H9 (cell line): Measurements from ENCODE around the gene KLK13. TPM values are rescaled to one million over a fixed set of nuclear protein-coding genes. Genes with fewer than 3 reads are reported as not detected.

Experiments used
- DNase-seq: peaks from one replicate; pipeline ENCODE4 v3.0.0-alpha.2; 2017
- H2AFZ ChIP-seq: one replicate; pipeline ENCODE4 v1.6.1; 2013; ENCODE audit warnings: mild to moderate bottlenecking, low read length, control low read depth, moderate library complexity
- H2AK5ac ChIP-seq: 2 replicates; pipeline ENCODE4 v1.6.1; 2013; ENCODE audit warnings: low read length, control low read depth, mixed read lengths; ENCODE audit not compliant: insufficient read length
- H2BK120ac ChIP-seq: one replicate; pipeline ENCODE4 v1.6.1; 2013; ENCODE audit warnings: low read depth, mild to moderate bottlenecking, low read length, control low read depth, inconsistent platforms; ENCODE audit not compliant: poor library complexity, severe bottlenecking
- H2BK12ac ChIP-seq: 2 replicates; pipeline ENCODE4 v1.6.1; 2013; ENCODE audit warnings: low read length, control low read depth, mixed read lengths, low read depth; ENCODE audit not compliant: insufficient read length
- H2BK15ac ChIP-seq: 2 replicates; pipeline ENCODE4 v1.6.1; 2013; ENCODE audit warnings: low read depth, low read length, control low read depth
- H2BK20ac ChIP-seq: one replicate; pipeline ENCODE4 v1.6.1; 2013; ENCODE audit warnings: low read depth, mild to moderate bottlenecking, low read length, control low read depth, inconsistent platforms; ENCODE audit not compliant: poor library complexity, severe bottlenecking
- H2BK5ac ChIP-seq: 2 replicates; pipeline ENCODE4 v1.6.1; 2013; ENCODE audit warnings: low read length, control low read depth, mixed read lengths; ENCODE audit not compliant: insufficient read length
- H3K14ac ChIP-seq: 2 replicates; pipeline ENCODE4 v1.6.1; 2013; ENCODE audit warnings: low read length, control low read depth; ENCODE audit not compliant: insufficient read depth
- H3K18ac ChIP-seq: 2 replicates; pipeline ENCODE4 v1.6.1; 2013; ENCODE audit warnings: low read depth, mild to moderate bottlenecking, mixed read lengths, low read length, control low read depth; ENCODE audit not compliant: insufficient read length
- H3K23ac ChIP-seq: 2 replicates; pipeline ENCODE4 v1.6.1; 2013; ENCODE audit warnings: low read length, control low read depth, mixed read lengths, low read depth; ENCODE audit not compliant: insufficient read length
- H3K23me2 ChIP-seq: 2 replicates; pipeline ENCODE4 v1.6.1; 2013; ENCODE audit warnings: low read depth, mild to moderate bottlenecking, mixed read lengths, low read length, control low read depth; ENCODE audit not compliant: insufficient read length, poor library complexity, severe bottlenecking
- H3K27ac ChIP-seq: 2 replicates; pipeline ENCODE4 v1.5.1; 2013; ENCODE audit warnings: low read length, control low read depth, mixed read lengths, low read depth; ENCODE audit not compliant: insufficient read length
- H3K27me3 ChIP-seq: 2 replicates; pipeline ENCODE4 v1.6.1; 2013; ENCODE audit warnings: low read length, control low read depth, inconsistent platforms; ENCODE audit not compliant: insufficient read depth
- H3K4ac ChIP-seq: 2 replicates; pipeline ENCODE4 v1.6.1; 2013; ENCODE audit warnings: low read depth, mild to moderate bottlenecking, control low read depth, inconsistent platforms, low read length, moderate library complexity
- H3K4me1 ChIP-seq: 2 replicates; pipeline ENCODE4 v1.6.1; 2013; ENCODE audit warnings: low read length, control low read depth, inconsistent platforms; ENCODE audit not compliant: insufficient read depth
- H3K4me2 ChIP-seq: 2 replicates; pipeline ENCODE4 v1.6.1; 2013; ENCODE audit warnings: low read length, control low read depth, mixed read lengths; ENCODE audit not compliant: insufficient read length, insufficient read depth
- H3K56ac ChIP-seq: 2 replicates; pipeline ENCODE4 v1.6.1; 2013; ENCODE audit warnings: low read depth, mild to moderate bottlenecking, mixed read lengths, low read length, control low read depth; ENCODE audit not compliant: insufficient read length
- H3K79me1 ChIP-seq: 2 replicates; pipeline ENCODE4 v1.6.1; 2013; ENCODE audit warnings: low read depth, mild to moderate bottlenecking, moderate library complexity, low read length, control low read depth, inconsistent platforms; ENCODE audit not compliant: insufficient read depth, poor library complexity, severe bottlenecking
- H3K79me2 ChIP-seq: 2 replicates; pipeline ENCODE4 v1.6.1; 2013; ENCODE audit warnings: low read length, control low read depth, inconsistent platforms; ENCODE audit not compliant: insufficient read depth
- H3K9ac ChIP-seq: 2 replicates; pipeline ENCODE4 v1.6.1; 2013; ENCODE audit warnings: low read length, control low read depth, mixed read lengths; ENCODE audit not compliant: insufficient read length; ENCODE audit errors: extremely low read depth
- H3K9me3 ChIP-seq: one replicate; pipeline ENCODE4 v1.6.1; 2013; ENCODE audit warnings: low read depth, low read length, inconsistent platforms; ENCODE audit not compliant: control insufficient read depth
- H3T11ph ChIP-seq: one replicate; pipeline ENCODE4 v1.6.1; 2013; ENCODE audit warnings: mild to moderate bottlenecking, low read length, control low read depth, inconsistent platforms
- H4K20me1 ChIP-seq: one replicate; pipeline ENCODE4 v1.6.1; 2013; ENCODE audit not compliant: control insufficient read depth, insufficient read length, insufficient read depth
- H4K5ac ChIP-seq: 2 replicates; pipeline ENCODE4 v1.6.1; 2013; ENCODE audit warnings: low read depth, mild to moderate bottlenecking, mixed read lengths, low read length, control low read depth; ENCODE audit not compliant: insufficient read length
- H4K8ac ChIP-seq: replicated peaks from 2 replicates; pipeline ENCODE4 v1.6.1; 2013; ENCODE audit warnings: low read length, control low read depth, mixed read lengths, low read depth; ENCODE audit not compliant: insufficient read length
- H4K91ac ChIP-seq: 2 replicates; pipeline ENCODE4 v1.6.1; 2013; ENCODE audit warnings: low read depth, mild to moderate bottlenecking, moderate library complexity, mixed read lengths, low read length, control low read depth; ENCODE audit not compliant: insufficient read length
- H3K27ac Mint-ChIP-seq, 3 experiments: 2 replicates in 2 of 3; 3 replicates in 1 of 3; pipeline ENCODE4 v1.8.0; 2020 to 2021; ENCODE audit warnings: mixed read lengths in 3 of 3, mild to moderate bottlenecking in 1 of 3, moderate library complexity in 1 of 3
- H3K27me3 Mint-ChIP-seq: 2 replicates; pipeline ENCODE4 v1.8.0; 2021; ENCODE audit warnings: low read depth, mild to moderate bottlenecking, moderate library complexity, mixed read lengths
- H3K36me3 Mint-ChIP-seq, 3 experiments: 2 replicates in 2 of 3; 3 replicates in 1 of 3; pipeline ENCODE4 v1.8.0; 2020 to 2021; ENCODE audit warnings: low read depth in 3 of 3, mixed read lengths in 3 of 3; ENCODE audit not compliant: insufficient read depth in 1 of 3
- H3K4me1 Mint-ChIP-seq, 2 experiments: 2 replicates each; pipeline ENCODE4 v1.8.0; 2020; ENCODE audit warnings: mixed read lengths in 2 of 2
- H3K4me3 Mint-ChIP-seq, 2 experiments: 2 replicates in 1 of 2; 3 replicates in 1 of 2; pipeline ENCODE4 v1.8.0; 2020 to 2021; ENCODE audit warnings: mild to moderate bottlenecking in 2 of 2, mixed read lengths in 2 of 2, moderate library complexity in 1 of 2
- H3K9me3 Mint-ChIP-seq, 2 experiments: 2 replicates in 1 of 2; 3 replicates in 1 of 2; pipeline ENCODE4 v1.8.0; 2020; ENCODE audit warnings: mild to moderate bottlenecking in 2 of 2, mixed read lengths in 2 of 2, moderate library complexity in 1 of 2
- CTCF ChIP-seq: fragments of 200-600 bp; sonication (generic); conservative IDR thresholded peaks from 3 replicates; pipeline ENCODE4 v1.8.0; 2021; ENCODE audit warnings: antibody characterized with exemption, mild to moderate bottlenecking
- WGBS: extraction: QIAGEN DNeasy Blood & Tissue Kit; methylation state at CpG from one replicate; pipeline ENCODE4 v1.1.7; 2013; ENCODE audit warnings: missing lambda C conversion rate, low lambda C conversion rate, mixed read lengths; ENCODE audit not compliant: insufficient read length; ENCODE audit errors: extremely low coverage; 5-methylcytosine and 5-hydroxymethylcytosine counted together
- total RNA-seq: library from RNA; stranded (reverse); gene quantifications from 2 replicates; pipeline ENCODE4 v1.2.1, GENCODE V29; 2021

Gene KLK13
- total RNA-seq, 1 experiment from 2014 or later = 4.2 TPM

GRCh38 chr19:51026554-51026831, 38.4 kb downstream of the KLK13 start, which contains the start of gene KLK11:
Gene KLK11, minus strand, starts transcription at chr19:51026616. Its CDS starts 985 bp downstream, at chr19:51025631.
- Mint-ChIP-seq H3K27me3 (peaks cover 5% of the 10 kb centered on the region), H3K4me1 (peaks cover 24 to 46% of the 10 kb centered on the region in 2 experiments), H3K9me3 (no peaks in the 10 kb centered on the region; a peak in 1 of 5 replicates), H3K4me3 (peak within 1 kb of the TSS in 1 of 2 experiments; percentile 23; a peak in 1 of 5 replicates), H3K36me3 (no peaks in the 10 kb centered on the region), H3K27ac (peak within 1 kb of the TSS in 2 of 3 experiments; percentile 18 to 58; a peak in 1 of 7 replicates)
- no peaks in the 10 kb centered on the region for H3K23me2 ChIP-seq
- H3K9me3 ChIP-seq = no peaks in the 10 kb centered on the region
- H4K8ac ChIP-seq = no peak within 1 kb of the TSS
- H2BK20ac ChIP-seq = no peak within 1 kb of the TSS
- no peaks in the 10 kb centered on the region for H3K79me1 ChIP-seq
- H3K9ac ChIP-seq = no peak within 1 kb of the TSS
- no peak within 1 kb of the TSS for H2AFZ ChIP-seq
- no peak within 1 kb of the TSS for H3K18ac ChIP-seq
- peak within 1 kb of the TSS; percentile 8; the same call in 1 of the 2 replicates for H3K14ac ChIP-seq
- no peak within 1 kb of the TSS for H4K91ac ChIP-seq
- no peak within 1 kb of the TSS for H2BK15ac ChIP-seq
- WGBS = no CpG with 5 or more reads among the region's 11 CpGs
- TF ChIP-seq CTCF = no peak
- no peak within 1 kb of the TSS for H3K4me2 ChIP-seq
- H2BK5ac ChIP-seq = no peak within 1 kb of the TSS
- H3T11ph ChIP-seq = no peak within 1 kb of the TSS
- no peaks in the 10 kb centered on the region for H3K27me3 ChIP-seq
- H2BK120ac ChIP-seq = no peak within 1 kb of the TSS
- H2BK12ac ChIP-seq = no peak within 1 kb of the TSS
- no peak within 1 kb of the TSS for H2AK5ac ChIP-seq
- no peak within 1 kb of the TSS for H3K56ac ChIP-seq
- H3K27ac ChIP-seq = no peak within 1 kb of the TSS
- no peaks in the 10 kb centered on the region for H3K4me1 ChIP-seq
- H4K20me1 ChIP-seq = no peaks in the 10 kb centered on the region
- H3K23ac ChIP-seq = no peak within 1 kb of the TSS
- no peaks in the 10 kb centered on the region for H3K79me2 ChIP-seq
- H4K5ac ChIP-seq = no peak within 1 kb of the TSS
- H3K4ac ChIP-seq = no peak within 1 kb of the TSS
- DNase-seq = no peak
